Erythroblast (primary cell): ENCODE results near the gene GPRIN3.

ENCODE experiments used
- GATA1 ChIP-seq: IDR thresholded peaks from 2 replicates; pipeline ENCODE4 v1.6.1; 2011; ENCODE audit warnings: low read depth, mild to moderate bottlenecking, control low read depth, low read length, moderate library complexity
- POLR2A ChIP-seq: IDR thresholded peaks from 2 replicates; pipeline ENCODE4 v1.6.1; 2011; ENCODE audit warnings: mild to moderate bottlenecking, low read length

GRCh38 chr4:89303814-89304388 is 3.7 kb downstream of the GPRIN3 start:
- no peak for TF ChIP-seq POLR2A
- no peak for TF ChIP-seq GATA1
